GM19035 (cell line): ENCODE data around the gene ARMCX4.
"Not testable (repeated sequence)": the region's sequence is repeated elsewhere in the genome, so short reads cannot be mapped to it uniquely, and the experiment has no call there.

Source experiments
- ATAC-seq: cut with Tn5 transposase; IDR thresholded peaks from one replicate; pipeline ENCODE4 v1.9.1; 2021; ENCODE audit not compliant: unreplicated experiment

ARMCX4 gene

DNA sequence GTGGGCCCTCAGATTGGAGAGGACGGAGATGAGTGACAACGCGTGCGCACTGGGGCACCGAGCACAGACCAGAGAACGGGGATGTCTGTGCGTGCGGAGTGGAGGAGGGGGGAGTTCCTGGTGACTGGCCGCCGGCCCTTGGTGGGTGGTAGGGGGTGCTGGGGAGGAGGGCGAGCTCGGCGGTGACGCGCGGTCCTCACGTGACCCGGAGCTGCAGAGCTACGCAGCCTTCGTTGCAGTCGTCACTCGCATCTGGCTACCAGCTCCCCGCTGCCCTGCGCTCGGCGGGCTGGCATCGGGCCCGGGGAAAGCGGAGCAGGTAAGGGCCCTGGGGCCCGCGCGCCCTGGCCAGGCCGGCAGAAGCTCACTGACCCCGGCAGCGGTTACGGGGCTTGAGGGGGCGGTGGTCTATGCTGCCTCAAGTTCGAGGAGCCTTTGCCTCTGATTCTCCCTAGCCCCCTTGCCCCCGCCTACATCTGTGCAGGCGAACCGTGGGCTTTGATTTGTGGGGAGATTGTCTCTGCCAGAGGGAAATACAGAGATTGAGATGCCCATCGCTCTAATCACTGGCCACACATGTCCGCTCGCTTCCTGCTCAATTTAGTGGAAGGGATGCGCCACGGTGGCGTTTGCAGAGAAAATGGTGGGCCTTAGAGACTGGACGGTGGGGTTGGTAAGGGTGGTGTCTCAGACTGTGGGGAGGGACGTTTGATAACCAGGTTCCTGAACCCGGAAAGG lies at the start of gene ARMCX4:
Gene ARMCX4 (plus strand): TSS at position 245 of the 738 bp plus-strand sequence. CDS start 3,134 bp downstream, outside the sequence.
- ATAC-seq = no peak

DNA sequence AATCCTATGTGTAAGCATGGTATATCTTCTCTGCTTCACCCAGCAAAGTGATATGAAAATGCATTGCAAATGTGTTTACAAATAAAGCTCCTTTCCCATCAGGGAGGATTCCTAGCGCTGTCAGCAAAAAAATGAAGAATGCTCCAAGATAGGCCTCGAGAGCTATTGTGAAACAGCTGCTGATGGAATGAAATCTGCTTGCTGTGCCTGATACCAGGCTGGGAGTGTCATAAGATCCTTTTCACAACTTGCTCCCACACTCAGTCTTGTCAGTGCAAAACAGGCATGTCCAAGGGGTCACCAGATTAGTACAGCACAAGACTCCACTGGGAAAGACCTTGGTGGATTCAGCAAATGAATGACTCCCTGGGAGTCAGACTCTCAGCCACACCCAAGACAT lies 43.2 kb upstream of the ARMCX4 start:
- ATAC-seq = no peak

DNA sequence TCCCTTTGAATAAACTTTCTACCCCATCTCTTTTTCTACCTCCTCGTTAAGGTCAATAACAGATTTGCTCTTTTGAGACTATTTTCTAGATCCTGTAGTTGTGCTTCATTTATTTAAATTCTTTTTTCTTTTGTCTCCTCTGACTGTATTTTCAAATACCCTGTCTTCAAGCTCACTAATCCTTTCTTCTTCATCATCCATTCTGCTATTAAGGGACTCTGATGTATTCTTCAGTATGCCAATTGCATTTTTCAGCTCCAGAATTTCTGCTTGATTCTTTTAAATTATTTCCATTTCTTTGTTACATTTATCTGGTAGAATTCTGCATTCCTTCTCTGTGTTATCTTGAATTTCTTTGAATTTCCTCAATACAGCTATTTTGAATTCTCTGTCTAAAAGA lies 36.0 kb upstream of the ARMCX4 start:
- no peak for ATAC-seq

DNA sequence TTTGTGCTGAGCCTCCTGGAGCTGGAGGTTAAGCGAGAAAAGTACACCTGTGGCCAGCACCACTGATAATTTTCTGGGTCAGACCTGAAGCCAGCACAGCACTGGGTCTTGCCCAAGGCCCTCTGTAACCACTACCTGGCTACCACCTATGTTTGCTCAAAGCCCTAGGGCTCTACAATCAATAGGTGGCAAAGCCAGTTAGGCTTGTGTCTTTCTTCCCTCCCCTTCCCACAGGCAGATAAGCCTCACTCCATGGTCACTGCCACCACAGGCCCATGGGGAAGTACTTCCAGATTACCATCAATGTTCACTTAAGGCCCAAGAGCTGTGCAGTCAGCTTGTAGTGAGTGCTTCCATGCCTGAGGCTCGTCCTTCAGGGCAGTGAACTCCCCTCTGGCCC lies 35.2 kb upstream of the ARMCX4 start:
- ATAC-seq = no peak

GRCh38 chrX:101450961-101451360 lies 34.3 kb upstream of the ARMCX4 start:
- no peak for ATAC-seq

DNA sequence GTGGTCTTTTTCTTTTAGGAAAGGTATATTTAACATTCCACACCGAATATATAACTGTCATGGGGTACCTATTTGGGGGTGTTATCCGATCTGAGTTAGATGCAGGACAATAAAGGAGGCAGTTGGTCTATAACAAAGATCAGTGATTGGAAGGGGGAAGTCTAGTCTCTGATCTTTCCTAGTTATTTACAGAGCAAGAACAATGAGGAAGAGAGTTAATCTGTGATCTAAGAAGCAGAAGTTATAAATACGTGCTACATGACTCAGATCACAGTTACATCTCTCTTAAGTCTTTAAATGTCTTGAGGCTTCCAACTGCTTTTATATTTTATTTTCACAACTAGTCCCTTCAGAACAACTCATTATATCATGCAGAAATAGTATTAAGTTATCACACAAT lies 33.2 kb upstream of the ARMCX4 start:
- ATAC-seq = no peak

GRCh38 chrX:101460669-101461068 lies 24.6 kb upstream of the ARMCX4 start:
- no peak for ATAC-seq

DNA sequence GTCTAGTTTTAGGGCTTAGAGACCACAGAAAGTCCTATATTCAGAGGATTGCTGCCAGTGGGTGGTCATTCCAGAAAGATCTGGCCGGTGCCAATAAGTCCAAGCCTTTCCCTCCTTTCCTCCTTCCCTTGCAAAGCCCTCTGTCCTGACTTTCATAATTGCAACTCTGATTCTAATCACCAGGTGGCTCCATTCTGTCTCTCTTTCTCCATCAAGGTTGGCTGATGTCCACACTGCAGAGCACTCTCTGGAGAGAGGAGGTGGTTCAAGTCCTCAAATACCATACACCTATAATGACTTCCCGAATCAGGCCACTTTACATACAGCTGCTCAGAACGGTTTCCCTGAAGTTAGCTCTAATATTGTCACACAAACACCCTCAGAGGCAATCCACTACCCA lies 22.4 kb upstream of the ARMCX4 start:
- ATAC-seq = no peak

- ATAC-seq = no peak
These were observed 6.9 kb upstream of the ARMCX4 start for GRCh38 chrX:101478366-101478765.

DNA sequence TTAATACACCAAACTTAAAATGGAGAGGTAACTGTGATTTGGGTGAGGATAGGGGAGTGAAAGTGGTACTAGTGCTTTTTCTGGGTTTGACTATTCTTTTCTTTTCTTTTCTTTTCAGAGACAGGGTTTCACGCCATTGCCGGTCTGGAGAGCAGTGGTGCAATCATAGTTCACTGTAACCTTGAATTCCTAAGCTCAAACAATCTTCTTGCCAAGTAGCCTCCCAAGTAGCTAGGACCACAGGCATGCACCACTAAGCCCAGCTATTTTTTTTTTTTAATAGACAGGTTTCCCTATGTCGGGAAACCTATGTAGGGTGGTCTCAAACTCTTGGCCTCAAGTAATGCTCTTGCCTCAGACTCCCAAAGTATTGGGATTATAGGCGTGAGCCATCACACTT lies 3.0 kb upstream of the ARMCX4 start:
- ATAC-seq = no peak

- no peak for ATAC-seq
These were observed 1.6 kb upstream of the ARMCX4 start for GRCh38 chrX:101483705-101484104.

- ATAC-seq = no peak
These were observed 1.1 kb upstream of the ARMCX4 start for GRCh38 chrX:101484135-101484534.

GRCh38 chrX:101488796-101489195 lies 3.5 kb downstream of the ARMCX4 start:
- ATAC-seq = no peak

DNA sequence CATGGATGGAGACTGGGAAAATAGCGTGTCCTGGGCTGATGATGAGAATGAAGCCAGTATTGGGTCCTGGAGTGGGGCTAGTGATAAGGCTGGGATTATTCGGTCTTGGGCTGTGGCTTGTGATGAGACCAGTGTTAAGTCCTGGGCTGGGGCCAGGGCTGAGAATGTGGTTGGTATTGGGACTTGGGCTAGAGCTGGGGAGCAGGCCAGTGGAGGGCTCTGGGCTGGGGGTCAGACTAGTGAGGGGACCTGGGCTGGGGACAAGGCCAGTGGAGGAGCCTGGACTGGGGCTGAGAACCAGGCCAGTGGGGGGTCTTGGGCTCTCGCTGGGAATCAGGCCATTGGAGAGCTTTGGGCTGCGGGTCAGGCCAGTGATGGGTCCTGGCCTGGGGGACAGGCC lies 6.7 kb downstream of the ARMCX4 start:
- no peak for ATAC-seq

- no peak for ATAC-seq
These were observed 8.0 kb downstream of the ARMCX4 start for GRCh38 chrX:101493225-101493624.

DNA sequence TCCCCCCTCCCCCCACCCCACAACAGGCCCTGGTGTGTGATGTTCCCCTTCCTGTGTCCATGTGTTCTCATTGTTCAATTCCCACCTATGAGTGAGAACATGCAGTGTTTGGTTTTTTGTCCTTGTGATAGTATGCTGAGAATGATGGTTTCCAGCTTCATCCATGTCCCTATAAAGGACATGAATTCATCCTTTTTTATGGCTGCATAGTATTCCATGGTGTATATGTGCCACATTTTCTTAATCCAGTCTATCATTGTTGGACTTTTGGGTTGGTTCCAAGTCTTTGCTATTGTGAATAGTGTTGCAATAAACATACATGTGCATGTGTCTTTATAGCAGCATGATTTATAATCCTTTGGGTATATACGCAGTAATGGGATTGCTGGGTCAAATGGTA lies 17.7 kb downstream of the ARMCX4 start:
- not testable (repeated sequence) for ATAC-seq

DNA sequence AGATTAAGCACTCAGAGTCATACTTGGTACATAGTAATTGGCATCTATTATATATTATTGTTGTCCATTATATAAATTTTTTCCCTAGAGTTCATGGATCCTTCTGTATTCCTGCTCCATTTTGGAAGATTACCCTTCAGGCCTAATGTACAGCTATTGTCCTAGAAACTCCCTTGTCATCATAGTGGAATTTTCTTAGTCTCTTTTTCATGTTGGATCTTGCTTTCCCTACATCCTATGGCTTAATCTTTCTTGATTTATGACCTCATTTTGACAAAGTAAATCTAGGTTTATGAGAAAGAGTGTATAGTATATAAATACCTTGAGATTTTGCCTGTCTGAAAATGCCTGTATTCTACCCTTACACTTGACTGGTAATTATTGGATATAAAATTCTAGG lies 22.1 kb downstream of the ARMCX4 start:
- no peak for ATAC-seq

- no peak for ATAC-seq
These were observed 22.7 kb downstream of the ARMCX4 start for GRCh38 chrX:101507986-101508385.

DNA sequence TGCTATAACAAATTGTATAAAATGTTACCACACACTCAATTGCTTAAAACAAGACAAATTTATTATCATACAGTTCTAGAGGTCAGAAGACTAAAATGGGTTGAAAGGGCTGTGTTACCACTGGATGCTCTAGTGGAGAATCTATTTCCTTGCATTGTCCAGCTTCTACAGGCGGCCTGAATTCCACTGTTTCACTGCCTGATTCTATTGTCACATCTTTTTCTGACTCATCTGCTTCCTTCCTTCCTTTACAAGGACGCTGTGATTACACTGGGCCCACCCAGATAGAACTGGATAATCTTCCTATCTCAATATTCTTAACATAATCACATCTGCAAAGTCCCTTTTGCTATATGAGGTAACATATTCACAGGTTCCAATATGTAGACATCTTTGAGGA lies 45.7 kb downstream of the ARMCX4 start:
- no peak for ATAC-seq
